HepG2 (cell line): ENCODE results near the gene LATS1. TPM values are rescaled to one million over a fixed set of nuclear protein-coding genes. Genes with fewer than 3 reads are reported as not detected.
A peak's percentile ranks its signal among the peaks of the same experiment; 100 is the strongest.

Experiments
- ATAC-seq: fragments of 200-7000 bp; cut with Tn5 transposase; 3 replicates; pipeline ENCODE4 v1.9.1; 2020; ENCODE audit warnings: mild to moderate bottlenecking, moderate library complexity
- BruUV-seq: library from RNA; stranded (reverse); fragments of 400-500 nt; replicated peaks from 2 replicates; lab custom pipeline; 2021; lab: Mats Ljungman, UMichigan
- CTCF ChIA-PET: fragments of 300-600 bp; formaldehyde crosslinking; extraction: SDS; loops from one replicate; lab custom pipeline; 2021; ENCODE audit warnings: low total read pairs, inconsistent platforms, low intra/inter-chr PET ratio; lab: Yijun Ruan, JAX
- POLR2A ChIA-PET: fragments of 350-600 bp; sonication (Branson Sonifier 250); formaldehyde crosslinking; loops from one replicate; lab custom pipeline; 2020; ENCODE audit warnings: antibody characterized with exemption, inconsistent platforms; lab: Yijun Ruan, JAX
- DNase-seq: peaks from one replicate; pipeline ENCODE4 v3.0.0-alpha.2; 2015; ENCODE audit warnings: low spot score
- FAIRE-seq: peaks from 3 replicates; lab custom pipeline; 2011; peaks lifted over from hg19 to GRCh38; lab: Jason Lieb, UNC
- H2AFZ ChIP-seq: one replicate; pipeline ENCODE4 v1.6.1; 2011; ENCODE audit warnings: low read length, inconsistent platforms
- H3K27ac ChIP-seq: fragments of 300-600 bp; 3 replicates; pipeline ENCODE4 v1.8.0; 2011; ENCODE audit warnings: mixed run types, mild to moderate bottlenecking, mixed read lengths, low read length, inconsistent platforms; ENCODE audit not compliant: insufficient read depth; ENCODE audit errors: extremely low read length
- H3K27me3 ChIP-seq, 2 experiments: fragments of 200-600 bp in 1 of 2; 2 replicates in 1 of 2; 3 replicates in 1 of 2; pipeline versions ENCODE4 v1.6.0 to v1.8.0; 2011; ENCODE audit warnings: low read length in 2 of 2, mild to moderate bottlenecking in 2 of 2, moderate library complexity in 2 of 2, inconsistent platforms in 1 of 2; ENCODE audit not compliant: insufficient read depth in 2 of 2, control insufficient read depth in 1 of 2
- H3K36me3 ChIP-seq, 2 experiments: fragments of 200-600 bp in 1 of 2; replicated peaks in 1 of 2; 2 replicates in 1 of 2; 3 replicates in 1 of 2; pipeline versions ENCODE4 v1.5.1 to v1.8.0; 2011; ENCODE audit warnings: low read length in 2 of 2, inconsistent platforms in 1 of 2; ENCODE audit not compliant: insufficient read depth in 2 of 2, control insufficient read depth in 1 of 2
- H3K4me1 ChIP-seq: 2 replicates; pipeline ENCODE4 v1.5.1; 2012; ENCODE audit warnings: low read length, inconsistent platforms; ENCODE audit not compliant: insufficient read depth
- H3K4me2 ChIP-seq: 2 replicates; pipeline ENCODE4 v1.6.0; 2011; ENCODE audit warnings: low read depth, low read length, inconsistent platforms
- H3K4me3 ChIP-seq, 3 experiments: fragments of 200-600 bp in 1 of 3; sonication (generic), shearing (Covaris generic) in 1 of 3; replicated peaks in 1 of 3; 2 replicates each; pipeline ENCODE4 v1.5.1; 2011 to 2016; ENCODE audit warnings: low read length in 3 of 3, inconsistent platforms in 2 of 3, low read depth in 2 of 3, mild to moderate bottlenecking in 2 of 3, control low read depth in 1 of 3, mixed read lengths in 1 of 3; ENCODE audit not compliant: insufficient read depth in 1 of 3
- H3K79me2 ChIP-seq: one replicate; pipeline ENCODE4 v1.6.1; 2011; ENCODE audit warnings: low read length, inconsistent platforms; ENCODE audit not compliant: insufficient read depth
- H3K9ac ChIP-seq: 2 replicates; pipeline ENCODE4 v1.6.0; 2011; ENCODE audit warnings: mild to moderate bottlenecking, low read depth, low read length, inconsistent platforms; ENCODE audit not compliant: insufficient read depth
- H3K9me3 ChIP-seq: 2 replicates; pipeline ENCODE4 v1.5.1; 2012; ENCODE audit warnings: mild to moderate bottlenecking, low read length
- H4K20me1 ChIP-seq: 2 replicates; pipeline ENCODE4 v1.6.0; 2011; ENCODE audit warnings: inconsistent platforms, mild to moderate bottlenecking, low read length, moderate library complexity; ENCODE audit not compliant: insufficient read depth
- ATF4 ChIP-seq, 2 experiments: fragments of 450-650 bp in 1 of 2; sonication (generic) in 1 of 2; formaldehyde crosslinking; IDR thresholded peaks; 2 replicates each; pipeline versions ENCODE4 v1.5.0 to v1.8.0; 2020 to 2022; ENCODE audit warnings: mild to moderate bottlenecking in 1 of 2, missing genetic modification reagents in 1 of 2
- BCL6 ChIP-seq: IDR thresholded peaks from 2 replicates; pipeline ENCODE4 v1.6.1; 2016; ENCODE audit warnings: missing genetic modification reagents, missing compliant biosample characterization
- BRF2 ChIP-seq: sonication (generic); formaldehyde crosslinking; IDR thresholded peaks from 2 replicates; pipeline ENCODE4 v1.8.1; 2022; ENCODE audit warnings: mild to moderate bottlenecking, missing genetic modification reagents
- HDAC6 ChIP-seq: fragments of 200-600 bp; sonication (generic); IDR thresholded peaks from 2 replicates; pipeline ENCODE4 v1.7.0; 2017; ENCODE audit warnings: mild to moderate bottlenecking, antibody characterized with exemption, low read length, low read depth
- HNF4A ChIP-seq: sonication (generic); formaldehyde crosslinking; IDR thresholded peaks from 2 replicates; pipeline ENCODE4 v1.4.0; 2020; ENCODE audit warnings: missing genetic modification reagents
- MIER2 ChIP-seq: IDR thresholded peaks from 2 replicates; pipeline ENCODE4 v1.6.1; 2016; ENCODE audit warnings: missing biosample characterization, missing genetic modification reagents
- NONO ChIP-seq, 2 experiments: fragments of 450-650 bp in 1 of 2; sonication (generic) in 1 of 2; formaldehyde crosslinking in 1 of 2; IDR thresholded peaks in 1 of 2; conservative IDR thresholded peaks in 1 of 2; 2 replicates each; pipeline versions ENCODE4 v1.6.1 to v1.8.0; 2017 to 2022; ENCODE audit warnings: mild to moderate bottlenecking in 1 of 2, missing genetic modification reagents in 1 of 2, moderate library complexity in 1 of 2
- ONECUT2 ChIP-seq: sonication (generic); formaldehyde crosslinking; IDR thresholded peaks from 2 replicates; pipeline ENCODE4 v1.4.0; 2020; ENCODE audit warnings: missing genetic modification reagents
- PRMT3 ChIP-seq: sonication (generic); formaldehyde crosslinking; IDR thresholded peaks from 2 replicates; pipeline ENCODE4 v1.8.1; 2022; ENCODE audit warnings: low read depth, mild to moderate bottlenecking, moderate library complexity, missing genetic modification reagents, borderline replicate concordance
- REL ChIP-seq: sonication (generic); formaldehyde crosslinking; conservative IDR thresholded peaks from 2 replicates; pipeline ENCODE4 v1.8.0; 2022; ENCODE audit warnings: mild to moderate bottlenecking, missing genetic modification reagents, moderate library complexity
- SIN3B ChIP-seq: fragments of 150-350 bp; IDR thresholded peaks from 2 replicates; pipeline ENCODE4 v1.6.1; 2014; ENCODE audit warnings: low read length
- SIX1 ChIP-seq: sonication (generic); formaldehyde crosslinking; IDR thresholded peaks from 2 replicates; pipeline ENCODE4 v1.4.0; 2020; ENCODE audit warnings: missing genetic modification reagents, borderline replicate concordance
- ZBTB3 ChIP-seq: sonication (generic); formaldehyde crosslinking; IDR thresholded peaks from 2 replicates; pipeline ENCODE4 v1.4.0; 2020; ENCODE audit warnings: low read depth, mild to moderate bottlenecking, moderate library complexity, missing genetic modification reagents, borderline replicate concordance
- ZNF121 ChIP-seq: sonication (generic); formaldehyde crosslinking; IDR thresholded peaks from 2 replicates; pipeline ENCODE4 v1.5.0; 2020; ENCODE audit warnings: mild to moderate bottlenecking, missing genetic modification reagents
- ZNF460 ChIP-seq: sonication (generic); formaldehyde crosslinking; IDR thresholded peaks from 2 replicates; pipeline ENCODE4 v1.5.1; 2020; ENCODE audit warnings: missing genetic modification reagents, mild to moderate bottlenecking, borderline replicate concordance
- ZNF567 ChIP-seq: sonication (generic); formaldehyde crosslinking; IDR thresholded peaks from 2 replicates; pipeline ENCODE4 v1.8.1; 2023; ENCODE audit warnings: mild to moderate bottlenecking, missing genetic modification reagents, borderline replicate concordance
- ZNF7 ChIP-seq: IDR thresholded peaks from 2 replicates; pipeline ENCODE4 v1.6.1; 2016; ENCODE audit warnings: missing biosample characterization, missing genetic modification reagents
- WGBS: methylation state at CpG from one replicate; pipeline ENCODE4 v1.1.6; 2017; ENCODE audit warnings: low lambda C conversion rate; 5-methylcytosine and 5-hydroxymethylcytosine counted together
- in situ Hi-C: cut with HindIII; loops from 2 replicates; pipeline ENCODE4 v1.10.0; 2017; ENCODE audit warnings: low pct_unique_long_range_greater_than_20kb; ENCODE audit not compliant: extremely low pct_ligation_motif_present
- intact Hi-C: fragments of 100-400 bp; cut with micrococcal nuclease; formaldehyde crosslinking; loops from one replicate; pipeline ENCODE4 v1.10.0; 2022; ENCODE audit not compliant: unreplicated experiment
- polyA plus RNA-seq, 8 experiments: library from polyadenylated mRNA; depleted of rRNA in 3 of 8; stranded (reverse) in 7 of 8; unstranded in 1 of 8; fragments of >200 nt; fragmentation: Illumina TruSeq in 4 of 8; extraction: Trizol in 4 of 8; gene quantifications; 2 replicates each; pipeline versions ENCODE4 v1.2.1 to v1.2.3, GENCODE V29; 2011 to 2016; ENCODE audit warnings: low read depth in 4 of 8, missing spikeins in 1 of 8, mixed read lengths in 1 of 8; ENCODE audit not compliant: insufficient read depth in 1 of 8
- total RNA-seq, 5 experiments: library from RNA; depleted of rRNA; stranded (reverse); fragments of >200 nt; fragmentation: Illumina TruSeq; extraction: Trizol; gene quantifications; 2 replicates each; pipeline ENCODE4 v1.2.3, GENCODE V29; 2016; ENCODE audit warnings: low read depth in 1 of 5

The LATS1 gene
- total and polyA plus RNA-seq, 2 of the 13 experiments (the other 11 are each of a cell fraction or from before 2014, with no cell fraction given), result 9.9 to 12.6 TPM

- ATAC-seq (peak; percentile 52), FAIRE-seq (no peak), DNase-seq (no peak)
- no TSS peak for BruUV-seq
- CTCF ChIA-PET, result no interaction called here
- Histone ChIP-seq H3K9me3 (no peaks in the 10 kb centered on the region), H3K4me2 (no peak overlapping the region), H3K9ac (no peak overlapping the region), H3K79me2 (no peaks in the 10 kb centered on the region), H3K4me3 (no peak overlapping the region), H2AFZ (no peak overlapping the region), H4K20me1 (no peaks in the 10 kb centered on the region), H3K36me3 (peaks cover 5 to 9% of the 10 kb centered on the region in 2 experiments), H3K4me1 (peaks cover 8% of the 10 kb centered on the region), H3K27ac (no peak overlapping the region), H3K27me3 (no peaks in the 10 kb centered on the region)
- intact Hi-C loops (no loop called here), in situ Hi-C loops (no loop called here)
- POLR2A ChIA-PET, result no interaction called here
- TF ChIP-seq HNF4A (CRISPR knock-in tag) (peak; percentile 26; the same call in 1 of the 2 replicates), ONECUT2 (no peak), ZNF7 (CRISPR knock-in tag) (peak; percentile 68), ZNF121 (CRISPR knock-in tag) (peak; percentile 86), ZNF460 (CRISPR knock-in tag) (peak; percentile 33; the same call in 1 of the 2 replicates), ZNF567 (CRISPR knock-in tag) (no peak), BCL6 (CRISPR knock-in tag) (peak; percentile 41; the same call in 1 of the 2 replicates)
- WGBS, result 84% methylated on average over 5 of the region's 5 CpGs
Observed at GRCh38 chr6:149657441-149657840, 60.5 kb downstream of the LATS1 start.

GRCh38 chr6:149651056-149651455 lies 66.8 kb downstream of the LATS1 start:
- Histone ChIP-seq H4K20me1 (no peaks in the 10 kb centered on the region), H2AFZ (no peak overlapping the region), H3K27ac (no peak overlapping the region), H3K79me2 (peaks cover 11% of the 10 kb centered on the region), H3K36me3 (no peaks in the 10 kb centered on the region), H3K4me3 (no peak overlapping the region), H3K9me3 (no peaks in the 10 kb centered on the region), H3K4me2 (no peak overlapping the region), H3K9ac (no peak overlapping the region), H3K27me3 (no peaks in the 10 kb centered on the region; a peak in 1 of 5 replicates), H3K4me1 (peaks cover 16% of the 10 kb centered on the region)
- BruUV-seq, result no TSS peak
- no peak for DNase-seq
- FAIRE-seq, result no peak
- ATAC-seq, result no peak
- intact Hi-C loops (no loop called here), in situ Hi-C loops (no loop called here)
- POLR2A ChIA-PET, result interaction anchor here (1.7 kb wide), 1 partner anchor 67 kb away, joined by 6 read pairs; the partner anchor contains the start of gene LATS1
- CTCF ChIA-PET, result no interaction called here
- TF ChIP-seq BRF2 (CRISPR knock-in tag), result no peak
- no peak for TF ChIP-seq SIN3B
- no peak for TF ChIP-seq ATF4 (CRISPR knock-in tag; IDR thresholded peaks at IDR 0.05)
- TF ChIP-seq NONO (IDR thresholded peaks at IDR 0.05), result no peak
- no peak for TF ChIP-seq NONO (CRISPR knock-in tag; conservative IDR thresholded peaks at IDR 0.05)
- TF ChIP-seq MIER2 (CRISPR knock-in tag), result no peak
- no peak for TF ChIP-seq REL (CRISPR knock-in tag)
- no peak for TF ChIP-seq PRMT3
- no peak for TF ChIP-seq ZBTB3 (CRISPR knock-in tag)
- no peak for TF ChIP-seq SIX1 (CRISPR knock-in tag)
- TF ChIP-seq HDAC6, result no peak
